Fibroblast of lung (primary cell): ENCODE results near the gene SLC66A1.

Experiments used
- CTCF ChIP-seq, 2 donors: IDR thresholded peaks in 1 of 2; conservative IDR thresholded peaks in 1 of 2; 1 replicate in 1 of 2; 2 replicates in 1 of 2; pipeline ENCODE4 v1.5.1; 2011 to 2012; ENCODE audit warnings: low read length in 2 of 2, control low read depth in 1 of 2, inconsistent platforms in 1 of 2, low read depth in 1 of 2, mild to moderate bottlenecking in 1 of 2
- EZH2 ChIP-seq: IDR thresholded peaks from 2 replicates; pipeline ENCODE4 v1.5.1; 2012; ENCODE audit warnings: low read length, control low read depth, mild to moderate bottlenecking; ENCODE audit errors: missing control alignments

DNA sequence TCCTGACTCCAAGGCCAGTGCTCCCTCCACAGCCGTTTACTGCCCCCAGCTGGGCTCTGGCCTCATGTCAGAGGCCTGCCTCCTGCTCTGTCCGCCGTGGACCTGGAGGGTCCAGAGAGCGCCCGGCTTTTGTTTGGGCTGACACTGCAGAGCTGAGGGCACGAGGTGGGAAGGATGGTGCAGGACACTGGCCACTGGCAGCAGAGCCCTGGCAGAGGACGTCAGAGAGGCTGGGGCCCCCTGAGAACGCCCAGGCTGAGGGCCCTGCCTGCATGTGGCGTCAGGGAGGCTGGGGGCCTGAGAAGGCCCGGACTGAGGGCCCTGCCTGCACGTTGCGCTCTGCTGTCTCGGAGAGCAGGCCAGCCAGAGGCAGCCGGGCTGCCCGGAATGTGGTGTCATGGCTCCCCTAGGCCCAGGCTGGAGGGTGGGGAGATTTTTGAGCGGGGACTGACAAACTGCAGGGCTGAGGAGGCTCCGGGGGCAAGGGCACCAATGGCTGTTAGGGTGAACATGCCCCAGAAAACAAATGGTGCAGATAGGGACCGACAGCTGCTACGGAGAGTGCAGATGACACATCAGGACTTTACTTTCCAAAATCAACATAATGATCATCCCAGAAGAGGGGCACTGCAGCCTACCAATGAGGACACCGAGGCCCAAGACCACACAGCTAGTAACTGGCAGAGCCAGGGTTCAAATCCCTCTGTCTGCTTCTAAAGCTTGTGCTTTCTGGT lies 31.7 kb downstream of the SLC66A1 start:
- TF ChIP-seq CTCF (conservative IDR thresholded peaks at IDR 0.05 in 1 of 2, IDR thresholded peaks at IDR 0.05 in 1 of 2; ENCODE audit: low read depth in 1 of 2, low read length in 2 of 2) (no peak), EZH2 (no peak)
